ENCODE measurements around the gene CCL8. TPM values are rescaled to one million over a fixed set of nuclear protein-coding genes. Genes with fewer than 3 reads are reported as not detected.

The CCL8 gene
- total and polyA plus RNA-seq, 2 of the 4 experiments (the other 2 are of a cell fraction): not detected

DNA sequence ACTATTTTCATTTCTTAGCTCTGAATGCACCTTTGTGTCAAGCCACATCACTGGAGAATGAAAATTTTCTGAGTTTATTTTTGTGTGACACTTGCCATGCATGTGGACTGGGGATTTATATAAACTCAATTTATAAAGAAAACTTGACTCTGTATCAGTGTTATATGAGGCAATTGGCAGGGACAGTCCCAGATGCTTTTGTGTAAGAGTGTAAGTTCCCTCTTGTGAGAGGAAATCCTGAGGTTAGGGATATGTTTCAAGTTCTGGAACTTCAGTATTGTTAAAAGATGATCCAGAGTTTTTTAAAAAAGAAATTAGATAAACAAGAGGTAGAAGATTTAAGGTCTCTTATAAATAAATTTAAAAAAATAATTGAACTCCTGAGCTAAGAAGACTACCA lies 10.9 kb upstream of the CCL8 start:
- no peak overlapping the region for H4K8ac ChIP-seq (ENCODE audit: low read depth in 2 of 2, low read length in 2 of 2)
- H2BK15ac ChIP-seq (ENCODE audit: low read depth, low read length): no peak overlapping the region
- DNase-seq (no peak), ATAC-seq (ENCODE audit: low read depth) (no peak)
- no peak overlapping the region for H3K23ac ChIP-seq (ENCODE audit: low read depth, low read length)
- no peak for TF ChIP-seq NFE2L2 (IDR thresholded peaks at IDR 0.05; ENCODE audit: low read depth, low read length)
- TF ChIP-seq, protein P1, sequence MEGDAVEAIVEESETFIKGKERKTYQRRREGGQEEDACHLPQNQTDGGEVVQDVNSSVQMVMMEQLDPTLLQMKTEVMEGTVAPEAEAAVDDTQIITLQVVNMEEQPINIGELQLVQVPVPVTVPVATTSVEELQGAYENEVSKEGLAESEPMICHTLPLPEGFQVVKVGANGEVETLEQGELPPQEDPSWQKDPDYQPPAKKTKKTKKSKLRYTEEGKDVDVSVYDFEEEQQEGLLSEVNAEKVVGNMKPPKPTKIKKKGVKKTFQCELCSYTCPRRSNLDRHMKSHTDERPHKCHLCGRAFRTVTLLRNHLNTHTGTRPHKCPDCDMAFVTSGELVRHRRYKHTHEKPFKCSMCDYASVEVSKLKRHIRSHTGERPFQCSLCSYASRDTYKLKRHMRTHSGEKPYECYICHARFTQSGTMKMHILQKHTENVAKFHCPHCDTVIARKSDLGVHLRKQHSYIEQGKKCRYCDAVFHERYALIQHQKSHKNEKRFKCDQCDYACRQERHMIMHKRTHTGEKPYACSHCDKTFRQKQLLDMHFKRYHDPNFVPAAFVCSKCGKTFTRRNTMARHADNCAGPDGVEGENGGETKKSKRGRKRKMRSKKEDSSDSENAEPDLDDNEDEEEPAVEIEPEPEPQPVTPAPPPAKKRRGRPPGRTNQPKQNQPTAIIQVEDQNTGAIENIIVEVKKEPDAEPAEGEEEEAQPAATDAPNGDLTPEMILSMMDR (conservative IDR thresholded peaks at IDR 0.05; ENCODE audit: low read depth, low read length): no peak
- no peak for TF ChIP-seq POLR2A (IDR thresholded peaks at IDR 0.05; ENCODE audit: low read depth, low read length)
- TF ChIP-seq, protein P2, sequence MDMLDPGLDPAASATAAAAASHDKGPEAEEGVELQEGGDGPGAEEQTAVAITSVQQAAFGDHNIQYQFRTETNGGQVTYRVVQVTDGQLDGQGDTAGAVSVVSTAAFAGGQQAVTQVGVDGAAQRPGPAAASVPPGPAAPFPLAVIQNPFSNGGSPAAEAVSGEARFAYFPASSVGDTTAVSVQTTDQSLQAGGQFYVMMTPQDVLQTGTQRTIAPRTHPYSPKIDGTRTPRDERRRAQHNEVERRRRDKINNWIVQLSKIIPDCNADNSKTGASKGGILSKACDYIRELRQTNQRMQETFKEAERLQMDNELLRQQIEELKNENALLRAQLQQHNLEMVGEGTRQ (IDR thresholded peaks at IDR 0.05; ENCODE audit: low read depth, low read length): no peak
- no peak for TF ChIP-seq RAD21 (IDR thresholded peaks at IDR 0.05; ENCODE audit: low read length)
- TF ChIP-seq MAZ (IDR thresholded peaks at IDR 0.05; ENCODE audit: borderline replicate concordance, low read depth, low read length): no peak
- TF ChIP-seq MXI1 (IDR thresholded peaks at IDR 0.05; ENCODE audit: borderline replicate concordance, low read depth, low read length): no peak
- no peaks in the 10 kb centered on the region for H3K9me1 ChIP-seq (ENCODE audit: insufficient read depth, low read length)
- CTCF ChIA-PET: interaction anchor here (0.6 to 4.3 kb wide), 3 partner anchors 53 to 107 kb away, joined by 4 to 40 read pairs (median 4); no protein-coding TSS in a partner anchor
- no peak overlapping the region for H3K9ac ChIP-seq (ENCODE audit: low read depth, low read length)
- H3K56ac ChIP-seq (ENCODE audit: extremely low read depth, insufficient read depth, low read length): no peak overlapping the region
- H3K4me1 ChIP-seq (ENCODE audit: control insufficient read depth, insufficient read depth, low read length): peaks cover 7% of the 10 kb centered on the region
- H3K36me3 ChIP-seq (ENCODE audit: control insufficient read depth, insufficient read depth, low read length): no peaks in the 10 kb centered on the region
- H2AK5ac ChIP-seq (ENCODE audit: low read depth, low read length): no peak overlapping the region
- no peaks in the 10 kb centered on the region for H3K27me3 ChIP-seq (ENCODE audit: control insufficient read depth, insufficient read depth, low read length)
- no TSS peak for BruUV-seq (replicated peaks)
- H2BK5ac ChIP-seq (ENCODE audit: low read depth, low read length, poor library complexity, severe bottlenecking): no peak overlapping the region
- H3K4me2 ChIP-seq (ENCODE audit: low read depth, low read length): no peak overlapping the region
- no peak overlapping the region for H3K4me3 ChIP-seq (ENCODE audit: insufficient read depth, low read depth, low read length)
- no peak overlapping the region for H2BK20ac ChIP-seq (ENCODE audit: low read depth, low read length)
- no peak overlapping the region for H4K91ac ChIP-seq (ENCODE audit: insufficient read depth, low read depth, low read length)
- H3K18ac ChIP-seq (ENCODE audit: low read depth, low read length): peak overlapping the region; percentile 9; the same call in 1 of the 2 replicates
- in situ Hi-C loops (cut with MboI; ENCODE audit: low sequenced_read_pairs) (loop anchor here (5.0 kb wide), 3 partner anchors 49 to 106 kb away; partner anchors contain the start of gene CCL13), intact Hi-C loops (cut with micrococcal nuclease) (no loop called here), dilution Hi-C loops (cut with HindIII; ENCODE audit: low sequenced_read_pairs, unreplicated experiment) (no loop called here)
- H4K5ac ChIP-seq (ENCODE audit: low read depth, low read length): no peak overlapping the region
- no peaks in the 10 kb centered on the region for H4K20me1 ChIP-seq (ENCODE audit: insufficient read depth, low read length)
- no peaks in the 10 kb centered on the region for H3K79me1 ChIP-seq (ENCODE audit: low read depth in 1 of 2, low read length in 2 of 2)
- no peak overlapping the region for H3K14ac ChIP-seq (replicated peaks; ENCODE audit: low read depth, low read length)
- no peak overlapping the region for H2BK120ac ChIP-seq (ENCODE audit: low read depth, low read length)
- H3K27ac ChIP-seq (ENCODE audit: insufficient read depth, low read length): no peak overlapping the region
- no peak overlapping the region for H2AFZ ChIP-seq (replicated peaks; ENCODE audit: low read length, poor library complexity)
- POLR2A ChIA-PET (ENCODE audit: unreplicated experiment): no interaction called here
- H3K4ac ChIP-seq (ENCODE audit: low read depth, low read length): no peak overlapping the region
- no peaks in the 10 kb centered on the region for H3K9me3 ChIP-seq (ENCODE audit: control insufficient read depth, insufficient read depth, low read length)
- H2AK9ac ChIP-seq (replicated peaks; ENCODE audit: low read depth, low read length, poor library complexity): no peak overlapping the region

All from IMR-90 (cell line).